HFFc6 (cell line): Measurements from ENCODE around the gene LRRN2. TPM values are rescaled to one million over a fixed set of nuclear protein-coding genes. Genes with fewer than 3 reads are reported as not detected.

ENCODE experiments used
- DNase-seq: peaks from one replicate; pipeline ENCODE4 v3.0.0-alpha.2; 2018
- H3K27ac Mint-ChIP-seq: 2 replicates; pipeline ENCODE4 v1.8.0; 2020; ENCODE audit warnings: mild to moderate bottlenecking, mixed read lengths
- H3K27me3 Mint-ChIP-seq: 2 replicates; pipeline ENCODE4 v1.8.0; 2021; ENCODE audit warnings: mild to moderate bottlenecking, moderate library complexity, mixed read lengths; ENCODE audit not compliant: insufficient read depth
- H3K36me3 Mint-ChIP-seq: 2 replicates; pipeline ENCODE4 v1.8.0; 2021; ENCODE audit warnings: low read depth, mixed read lengths
- H3K4me1 Mint-ChIP-seq: 2 replicates; pipeline ENCODE4 v1.8.0; 2020; ENCODE audit warnings: low read depth, mixed read lengths
- H3K4me3 Mint-ChIP-seq: 2 replicates; pipeline ENCODE4 v1.8.0; 2020; ENCODE audit warnings: mild to moderate bottlenecking, moderate library complexity, mixed read lengths
- H3K9me3 Mint-ChIP-seq: 2 replicates; pipeline ENCODE4 v1.8.0; 2020; ENCODE audit warnings: mild to moderate bottlenecking, mixed read lengths
- total RNA-seq, 6 experiments: library from RNA; stranded (reverse); fragmentation: NEBNext Ultra II Directional; extraction: Animal tissue kit (Norgen Biotek cat#: 25700); gene quantifications; 2 replicates in 1 of 6; 3 replicates in 5 of 6; pipeline ENCODE4 v1.2.3, GENCODE V29; 2021
- TF ChIP-seq, protein P1 (sequence below): fragments of 200-600 bp; sonication (generic); IDR thresholded peaks from 2 replicates; pipeline ENCODE4 v1.5.0; 2021; ENCODE audit warnings: antibody characterized with exemption, mild to moderate bottlenecking

Gene LRRN2
- total RNA-seq, 6 experiments from 2014 or later, result not detected

DNA sequence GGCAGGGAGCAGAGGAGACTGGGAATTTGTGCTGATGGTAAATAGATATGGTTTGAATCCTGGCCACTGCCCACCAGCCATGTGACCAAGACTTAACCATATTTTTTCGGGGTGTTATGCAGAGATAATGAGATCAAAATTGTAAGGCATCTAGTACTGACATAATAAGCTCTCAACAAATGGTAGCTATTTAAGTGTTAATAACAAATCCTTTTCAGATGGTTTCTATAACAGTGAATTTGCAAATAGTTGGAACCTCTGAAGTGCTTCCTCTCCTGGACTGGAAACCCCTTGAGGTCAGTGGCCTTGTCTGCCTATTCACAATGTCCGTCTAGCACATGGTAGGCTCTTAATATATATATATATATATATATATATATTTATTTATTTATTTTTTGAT is 104.7 kb downstream of the LRRN2 start:
- TF ChIP-seq, protein P1, sequence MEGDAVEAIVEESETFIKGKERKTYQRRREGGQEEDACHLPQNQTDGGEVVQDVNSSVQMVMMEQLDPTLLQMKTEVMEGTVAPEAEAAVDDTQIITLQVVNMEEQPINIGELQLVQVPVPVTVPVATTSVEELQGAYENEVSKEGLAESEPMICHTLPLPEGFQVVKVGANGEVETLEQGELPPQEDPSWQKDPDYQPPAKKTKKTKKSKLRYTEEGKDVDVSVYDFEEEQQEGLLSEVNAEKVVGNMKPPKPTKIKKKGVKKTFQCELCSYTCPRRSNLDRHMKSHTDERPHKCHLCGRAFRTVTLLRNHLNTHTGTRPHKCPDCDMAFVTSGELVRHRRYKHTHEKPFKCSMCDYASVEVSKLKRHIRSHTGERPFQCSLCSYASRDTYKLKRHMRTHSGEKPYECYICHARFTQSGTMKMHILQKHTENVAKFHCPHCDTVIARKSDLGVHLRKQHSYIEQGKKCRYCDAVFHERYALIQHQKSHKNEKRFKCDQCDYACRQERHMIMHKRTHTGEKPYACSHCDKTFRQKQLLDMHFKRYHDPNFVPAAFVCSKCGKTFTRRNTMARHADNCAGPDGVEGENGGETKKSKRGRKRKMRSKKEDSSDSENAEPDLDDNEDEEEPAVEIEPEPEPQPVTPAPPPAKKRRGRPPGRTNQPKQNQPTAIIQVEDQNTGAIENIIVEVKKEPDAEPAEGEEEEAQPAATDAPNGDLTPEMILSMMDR, result no peak
- no peaks in the 10 kb centered on the region for H3K9me3 Mint-ChIP-seq
- H3K27me3 Mint-ChIP-seq, result peaks cover 12% of the 10 kb centered on the region
- no peak overlapping the region for H3K27ac Mint-ChIP-seq
- DNase-seq, result no peak
- H3K4me1 Mint-ChIP-seq, result peaks cover 6% of the 10 kb centered on the region
- H3K4me3 Mint-ChIP-seq, result no peak overlapping the region
- H3K36me3 Mint-ChIP-seq, result no peaks in the 10 kb centered on the region

DNA sequence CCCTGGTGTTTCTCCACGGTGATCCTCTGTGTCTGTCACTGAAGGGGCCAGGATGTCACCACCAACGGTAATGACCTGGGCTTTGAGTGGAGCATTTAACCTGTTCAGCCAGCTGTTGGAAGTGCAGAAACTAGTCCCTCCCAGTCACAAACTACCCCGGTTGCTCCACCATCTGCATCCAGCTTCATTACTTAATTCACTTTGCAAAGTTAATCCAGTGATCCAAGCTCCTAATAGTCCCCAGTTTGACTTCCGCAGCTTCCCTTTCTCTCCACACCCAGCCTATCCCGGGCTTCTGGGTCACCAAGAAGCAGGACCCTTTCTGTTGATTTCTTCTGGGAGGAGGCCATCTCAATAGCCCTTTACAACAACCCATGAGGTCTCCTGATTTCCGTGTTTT is 105.9 kb downstream of the LRRN2 start:
- Mint-ChIP-seq H3K9me3 (no peaks in the 10 kb centered on the region), H3K27ac (no peak overlapping the region)
- TF ChIP-seq, protein P1, result no peak

DNA sequence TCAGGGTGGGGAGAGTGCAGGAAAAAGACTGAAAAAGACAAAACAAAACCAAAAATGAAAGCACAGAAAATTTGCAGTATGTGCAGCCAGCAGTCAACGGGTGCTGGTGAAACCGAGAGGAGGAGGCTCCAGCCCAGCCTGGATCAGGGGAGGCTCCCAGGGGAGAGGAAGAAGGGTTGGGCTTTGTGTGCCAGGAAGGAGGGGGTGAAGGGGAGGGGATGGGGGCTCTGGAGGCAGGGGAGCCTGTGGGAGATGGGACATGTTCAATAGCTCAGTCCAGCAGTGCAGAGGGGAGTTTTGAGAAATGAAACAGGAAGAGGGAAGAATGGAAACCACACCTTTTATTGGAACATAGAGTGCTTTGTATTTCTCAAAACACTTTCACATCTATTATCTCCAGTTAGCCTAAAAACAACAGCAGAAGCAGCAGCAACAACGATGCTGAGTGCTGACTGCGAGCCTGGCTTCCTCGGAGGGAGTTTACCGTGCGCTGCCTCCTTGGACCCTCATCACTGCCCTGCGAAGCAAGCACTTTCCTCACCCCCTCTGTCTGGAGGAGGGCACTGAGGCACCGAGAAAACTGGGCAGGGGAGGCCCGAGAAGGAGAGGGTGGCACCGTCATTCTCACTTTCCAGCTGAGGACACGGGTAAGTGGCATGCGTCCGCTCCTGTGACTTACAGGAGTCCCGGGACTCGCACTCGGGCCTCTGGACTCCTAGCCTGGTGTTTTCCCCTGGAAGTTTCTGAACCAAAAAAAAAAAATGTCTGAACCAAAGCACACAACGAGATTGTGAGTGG is 106.5 kb downstream of the LRRN2 start:
- Mint-ChIP-seq H3K36me3 (no peaks in the 10 kb centered on the region), H3K4me1 (peaks cover 9% of the 10 kb centered on the region), H3K27me3 (peaks cover 11% of the 10 kb centered on the region), H3K4me3 (peak overlapping the region; percentile 67; the same call in 1 of the 2 replicates), H3K27ac (no peak overlapping the region), H3K9me3 (no peaks in the 10 kb centered on the region)
- TF ChIP-seq, protein P1, result no peak
- DNase-seq, result no peak

More for the DNA sequence above, 105.9 kb downstream of the LRRN2 start:
- no peak for DNase-seq
- peaks cover 6% of the 10 kb centered on the region for H3K4me1 Mint-ChIP-seq
- H3K4me3 Mint-ChIP-seq, result no peak overlapping the region
- peaks cover 11% of the 10 kb centered on the region for H3K27me3 Mint-ChIP-seq
- H3K36me3 Mint-ChIP-seq, result no peaks in the 10 kb centered on the region

DNA sequence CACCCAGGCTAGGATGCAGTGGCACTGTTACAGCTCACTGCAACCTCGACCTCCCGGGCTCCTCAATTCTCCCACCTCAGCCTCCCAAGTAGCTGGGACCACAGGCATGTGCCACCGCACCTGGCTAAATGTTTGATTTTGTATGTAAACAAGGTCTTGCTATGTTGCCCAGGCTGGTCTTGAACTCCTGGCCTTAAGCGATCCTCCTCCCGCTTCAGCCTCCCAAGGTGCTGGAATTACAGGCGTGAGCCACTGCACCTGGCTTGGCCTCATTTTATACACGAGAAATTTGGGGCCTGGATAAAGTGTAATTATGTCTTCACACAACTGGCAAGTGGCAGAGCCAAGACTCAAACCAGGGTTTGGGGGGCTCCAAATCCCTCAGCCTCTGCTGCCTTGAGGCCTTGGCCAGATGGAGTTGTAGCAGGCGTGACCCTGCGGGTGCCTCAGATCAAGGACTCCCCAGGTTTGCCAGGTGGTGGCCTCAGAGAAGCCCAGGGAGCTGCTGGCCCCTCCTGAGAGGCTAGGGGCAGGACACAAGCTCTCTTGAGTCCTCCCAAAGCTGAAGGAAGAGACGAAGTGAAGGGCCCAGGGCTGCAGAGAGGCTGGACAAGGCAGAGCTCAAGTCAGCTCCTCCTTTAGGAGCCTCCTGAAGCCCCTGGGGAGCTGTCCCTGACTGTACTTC is 107.6 kb downstream of the LRRN2 start:
- H3K4me1 Mint-ChIP-seq, result peaks cover 20% of the 10 kb centered on the region
- H3K9me3 Mint-ChIP-seq, result no peaks in the 10 kb centered on the region
- no peaks in the 10 kb centered on the region for H3K36me3 Mint-ChIP-seq
- peaks cover 11% of the 10 kb centered on the region for H3K27me3 Mint-ChIP-seq
- DNase-seq, result no peak
- H3K27ac Mint-ChIP-seq, result no peak overlapping the region
- no peak overlapping the region for H3K4me3 Mint-ChIP-seq
- TF ChIP-seq, protein P1, result no peak

DNA sequence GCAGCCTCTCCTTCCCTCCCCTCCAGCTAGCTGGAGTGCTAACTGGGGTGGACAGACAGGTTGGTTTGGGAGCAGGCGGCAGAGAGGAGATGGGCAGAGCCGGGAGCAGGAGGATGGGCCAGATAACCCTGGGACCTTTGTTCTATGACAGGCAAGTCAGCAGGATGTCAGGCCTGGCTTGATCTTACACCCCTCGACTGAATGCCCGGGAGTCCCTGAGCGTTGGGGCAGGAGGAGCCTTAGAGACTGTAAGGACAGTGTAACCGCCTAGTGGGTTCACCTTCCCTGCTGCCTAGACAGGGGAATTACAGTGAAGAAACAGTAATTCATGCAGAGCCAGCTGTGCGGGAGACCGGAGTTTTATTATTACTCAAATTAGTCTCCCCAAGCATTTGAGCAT is 109.1 kb downstream of the LRRN2 start:
- TF ChIP-seq, protein P1, result no peak
- Mint-ChIP-seq H3K4me1 (peaks cover 24% of the 10 kb centered on the region), H3K36me3 (no peaks in the 10 kb centered on the region), H3K9me3 (no peaks in the 10 kb centered on the region), H3K4me3 (no peak overlapping the region), H3K27me3 (peaks cover 11% of the 10 kb centered on the region), H3K27ac (no peak overlapping the region)
- no peak for DNase-seq
